ENCODE data around the gene TSPAN18. TPM values are rescaled to one million over a fixed set of nuclear protein-coding genes. Genes with fewer than 3 reads are reported as not detected.

The TSPAN18 gene
- total and polyA plus RNA-seq, 2 experiments from 2014 or later: 9.5 to 21.5 TPM

DNA sequence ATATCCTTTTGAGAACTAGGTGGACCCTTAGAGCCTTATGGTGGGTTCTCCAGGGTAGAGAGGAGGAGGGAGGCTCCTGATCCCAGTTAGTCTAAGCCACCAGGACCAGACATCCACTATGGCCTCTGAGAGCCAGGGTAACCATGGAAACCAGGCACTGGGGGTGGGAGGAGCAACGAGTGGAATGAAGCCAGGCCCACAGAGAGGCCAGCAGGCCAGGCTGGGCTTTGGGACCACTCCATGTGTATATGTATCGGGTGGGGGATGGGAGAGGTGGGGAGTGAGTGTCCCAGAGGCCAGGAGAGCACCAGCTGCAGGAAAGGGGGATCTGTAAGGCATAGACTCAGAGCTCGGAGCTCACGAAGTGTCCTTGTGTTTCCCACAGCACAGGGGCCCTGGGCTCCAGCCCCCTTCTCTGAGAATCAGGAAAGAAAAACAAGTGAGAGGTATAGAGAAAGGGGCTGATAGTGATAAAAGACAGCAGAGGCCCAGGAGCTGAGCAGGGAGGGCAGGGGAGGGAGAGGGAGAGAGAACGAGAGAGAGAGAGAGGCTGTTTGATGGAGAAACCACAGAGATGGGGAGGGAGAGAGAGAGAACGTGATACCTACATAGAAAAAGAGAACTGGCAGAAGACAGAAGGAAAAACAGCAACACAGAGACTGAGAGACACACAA, 15.5 kb upstream of the TSPAN18 start:
- H3K9me2 ChIP-seq (replicated peaks; ENCODE audit: insufficient read depth): no peaks in the 10 kb centered on the region
- H3K4me2 ChIP-seq: no peak overlapping the region
- no peak overlapping the region for H3K4me3 ChIP-seq
- no peaks in the 10 kb centered on the region for H3K9me3 ChIP-seq (ENCODE audit: low read depth)
- peak; percentile 51 for DNase-seq (ENCODE audit: low spot score)
- peak overlapping the region; percentile 25 for H2AFZ ChIP-seq
- WGBS (ENCODE audit: low lambda C conversion rate, missing lambda C conversion rate): 43% methylated on average over 6 of the region's 6 CpGs
- H3K27me3 ChIP-seq: no peaks in the 10 kb centered on the region
- H3K27ac ChIP-seq: peak overlapping the region; percentile 15
- no peaks in the 10 kb centered on the region for H3K79me2 ChIP-seq
- H3K4me1 ChIP-seq (ENCODE audit: insufficient read depth): peaks cover 12% of the 10 kb centered on the region
- H3K36me3 ChIP-seq (replicated peaks; ENCODE audit: insufficient read depth, low read depth): no peaks in the 10 kb centered on the region
- H4K20me1 ChIP-seq (ENCODE audit: insufficient read depth, poor library complexity, severe bottlenecking): no peaks in the 10 kb centered on the region
- no peak for TF ChIP-seq EZH2 (IDR thresholded peaks at IDR 0.05; ENCODE audit: borderline replicate concordance)
- no peak for TF ChIP-seq EZH2phosphoT487 (IDR thresholded peaks at IDR 0.05; ENCODE audit: low read depth, severe bottlenecking, unreplicated experiment)
- TF ChIP-seq, protein P1, sequence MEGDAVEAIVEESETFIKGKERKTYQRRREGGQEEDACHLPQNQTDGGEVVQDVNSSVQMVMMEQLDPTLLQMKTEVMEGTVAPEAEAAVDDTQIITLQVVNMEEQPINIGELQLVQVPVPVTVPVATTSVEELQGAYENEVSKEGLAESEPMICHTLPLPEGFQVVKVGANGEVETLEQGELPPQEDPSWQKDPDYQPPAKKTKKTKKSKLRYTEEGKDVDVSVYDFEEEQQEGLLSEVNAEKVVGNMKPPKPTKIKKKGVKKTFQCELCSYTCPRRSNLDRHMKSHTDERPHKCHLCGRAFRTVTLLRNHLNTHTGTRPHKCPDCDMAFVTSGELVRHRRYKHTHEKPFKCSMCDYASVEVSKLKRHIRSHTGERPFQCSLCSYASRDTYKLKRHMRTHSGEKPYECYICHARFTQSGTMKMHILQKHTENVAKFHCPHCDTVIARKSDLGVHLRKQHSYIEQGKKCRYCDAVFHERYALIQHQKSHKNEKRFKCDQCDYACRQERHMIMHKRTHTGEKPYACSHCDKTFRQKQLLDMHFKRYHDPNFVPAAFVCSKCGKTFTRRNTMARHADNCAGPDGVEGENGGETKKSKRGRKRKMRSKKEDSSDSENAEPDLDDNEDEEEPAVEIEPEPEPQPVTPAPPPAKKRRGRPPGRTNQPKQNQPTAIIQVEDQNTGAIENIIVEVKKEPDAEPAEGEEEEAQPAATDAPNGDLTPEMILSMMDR (IDR thresholded peaks at IDR 0.05; ENCODE audit: poor library complexity): no peak

DNA sequence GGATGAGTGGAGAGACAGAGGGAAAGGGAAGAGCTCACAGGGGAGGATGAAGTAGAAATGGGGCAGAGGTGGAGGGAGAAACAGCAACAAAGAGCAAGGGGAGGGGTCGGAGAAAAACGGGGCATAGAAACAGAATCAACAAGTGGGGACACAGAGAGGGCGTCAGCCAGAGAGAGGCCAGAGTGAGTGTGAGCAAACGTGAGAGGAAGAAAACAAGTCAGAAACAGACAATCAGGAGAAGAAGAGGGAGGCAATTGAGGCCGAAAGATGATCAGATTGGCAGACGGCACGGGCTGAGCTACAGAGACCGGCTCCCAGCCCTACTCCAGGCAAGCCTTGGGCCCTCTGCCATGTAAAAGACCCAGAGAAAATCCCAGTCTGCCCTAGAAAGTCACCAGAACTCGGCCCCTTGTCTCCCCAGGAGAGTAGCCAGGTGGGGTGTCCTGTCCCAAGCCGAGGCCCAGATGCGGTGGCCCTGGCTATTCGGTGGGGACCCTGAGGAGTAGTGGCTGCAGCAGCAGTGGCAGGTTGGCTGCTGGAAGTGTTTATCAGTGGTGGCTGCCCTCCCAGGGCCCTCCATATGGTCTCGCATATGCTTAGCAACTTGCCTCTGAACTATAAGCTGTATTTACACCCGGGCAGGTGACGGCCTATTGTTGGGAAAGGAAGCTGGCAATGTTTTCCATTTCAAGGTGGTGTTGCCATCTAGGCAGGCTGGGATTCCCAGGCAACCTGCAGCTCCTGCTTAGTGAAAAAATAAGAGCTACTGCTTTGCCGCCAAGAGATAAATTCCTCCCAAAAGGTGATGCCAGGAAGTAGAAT, 14.8 kb upstream of the TSPAN18 start:
- no peak overlapping the region for H3K4me2 ChIP-seq

DNA sequence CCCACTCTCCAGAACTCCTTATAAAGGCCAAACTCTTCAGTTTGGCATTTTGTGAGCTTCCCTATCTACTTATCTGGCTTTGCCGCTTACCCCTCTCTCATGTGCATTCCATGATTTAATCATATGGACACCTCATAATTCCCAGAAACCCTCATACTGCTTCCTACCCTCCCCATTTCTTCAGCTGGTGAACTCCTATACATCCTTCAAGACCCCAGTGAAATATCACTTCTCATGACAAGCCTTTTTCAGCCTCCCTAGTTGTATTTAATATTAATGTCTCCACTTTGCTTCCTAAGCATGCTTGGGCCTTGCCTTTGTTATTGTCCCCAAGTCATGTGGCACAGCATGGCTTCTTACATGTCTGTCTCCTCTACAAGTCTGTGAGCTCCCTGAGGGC, 13.7 kb upstream of the TSPAN18 start:
- Histone ChIP-seq H3K36me3 (replicated peaks; ENCODE audit: insufficient read depth, low read depth) (no peaks in the 10 kb centered on the region), H3K9me3 (ENCODE audit: low read depth) (no peaks in the 10 kb centered on the region), H3K4me2 (no peak overlapping the region), H3K4me3 (no peak overlapping the region), H3K9me2 (replicated peaks; ENCODE audit: insufficient read depth) (no peaks in the 10 kb centered on the region), H3K79me2 (no peaks in the 10 kb centered on the region), H2AFZ (no peak overlapping the region), H4K20me1 (ENCODE audit: insufficient read depth, poor library complexity, severe bottlenecking) (no peaks in the 10 kb centered on the region), H3K27ac (no peak overlapping the region), H3K4me1 (ENCODE audit: insufficient read depth) (peaks cover 16% of the 10 kb centered on the region), H3K27me3 (no peaks in the 10 kb centered on the region)
- TF ChIP-seq EZH2 (IDR thresholded peaks at IDR 0.05; ENCODE audit: borderline replicate concordance) (no peak), EZH2phosphoT487 (IDR thresholded peaks at IDR 0.05; ENCODE audit: low read depth, severe bottlenecking, unreplicated experiment) (no peak)
- TF ChIP-seq, protein P1 (IDR thresholded peaks at IDR 0.05; ENCODE audit: poor library complexity): no peak
- DNase-seq (ENCODE audit: low spot score): no peak
- WGBS (ENCODE audit: low lambda C conversion rate, missing lambda C conversion rate): 50% methylated on average over 1 of the region's 1 CpG

More for the DNA sequence above, 14.8 kb upstream of the TSPAN18 start:
- no peak overlapping the region for H3K4me3 ChIP-seq
- peak overlapping the region; percentile 15 for H3K27ac ChIP-seq
- TF ChIP-seq EZH2phosphoT487 (IDR thresholded peaks at IDR 0.05; ENCODE audit: low read depth, severe bottlenecking, unreplicated experiment): no peak
- TF ChIP-seq, protein P1 (IDR thresholded peaks at IDR 0.05; ENCODE audit: poor library complexity): no peak
- no peak for TF ChIP-seq EZH2 (IDR thresholded peaks at IDR 0.05; ENCODE audit: borderline replicate concordance)
- H3K79me2 ChIP-seq: no peaks in the 10 kb centered on the region
- no peaks in the 10 kb centered on the region for H4K20me1 ChIP-seq (ENCODE audit: insufficient read depth, poor library complexity, severe bottlenecking)
- DNase-seq (ENCODE audit: low spot score): no peak
- WGBS (ENCODE audit: low lambda C conversion rate, missing lambda C conversion rate): 63% methylated on average over 16 of the region's 16 CpGs
- no peaks in the 10 kb centered on the region for H3K36me3 ChIP-seq (replicated peaks; ENCODE audit: insufficient read depth, low read depth)
- no peaks in the 10 kb centered on the region for H3K9me3 ChIP-seq (ENCODE audit: low read depth)
- H3K4me1 ChIP-seq (ENCODE audit: insufficient read depth): peaks cover 16% of the 10 kb centered on the region
- H3K9me2 ChIP-seq (replicated peaks; ENCODE audit: insufficient read depth): no peaks in the 10 kb centered on the region
- H3K27me3 ChIP-seq: no peaks in the 10 kb centered on the region
- H2AFZ ChIP-seq: peak overlapping the region; percentile 25
